Caco-2 (cell line): Measurements from ENCODE around the gene DNAH8. TPM values are rescaled to one million over a fixed set of nuclear protein-coding genes. Genes with fewer than 3 reads are reported as not detected.

Experiments
- BruUV-seq: library from RNA; stranded (reverse); fragments of 400-500 nt; replicated peaks from 2 replicates; lab custom pipeline; 2021; lab: Mats Ljungman, UMichigan
- CTCF ChIA-PET: fragments of 300-600 bp; sonication (Branson Sonifier 250); formaldehyde crosslinking; loops from one replicate; lab custom pipeline; 2022; ENCODE audit warnings: antibody characterized with exemption; lab: Charles Lee
- POLR2A ChIA-PET: fragments of 300-600 bp; sonication (Branson Sonifier 250); formaldehyde crosslinking; loops from one replicate; lab custom pipeline; 2022; ENCODE audit warnings: antibody characterized with exemption; lab: Charles Lee
- DNase-seq, 2 experiments: peaks; one replicate each; pipeline versions ENCODE4 v3.0.0 to v3.0.0-alpha.2; 2020 to 2022
- H3K27me3 ChIP-seq: replicated peaks from 2 replicates; pipeline ENCODE4 v1.6.0; 2011; ENCODE audit warnings: low read length; ENCODE audit not compliant: control insufficient read depth, insufficient read depth
- H3K36me3 ChIP-seq: 2 replicates; pipeline ENCODE4 v1.5.1; 2011; ENCODE audit warnings: low read length; ENCODE audit not compliant: control insufficient read depth, insufficient read depth
- H3K4me1 ChIP-seq: fragments of 250-450 bp; sonication (Bioruptor Pico); 2 replicates; pipeline ENCODE4 v1.5.1; 2020; ENCODE audit warnings: mild to moderate bottlenecking
- H3K4me3 ChIP-seq: 2 replicates; pipeline ENCODE4 v1.5.1; 2011; ENCODE audit warnings: low read depth, mild to moderate bottlenecking, control low read depth, low read length
- H3K9me3 ChIP-seq: fragments of 250-450 bp; sonication (Bioruptor Pico); 2 replicates; pipeline ENCODE4 v1.5.1; 2020; ENCODE audit warnings: mild to moderate bottlenecking, moderate library complexity
- H3K27ac Mint-ChIP-seq: one replicate; pipeline ENCODE4 v1.8.0; 2022; ENCODE audit warnings: mixed read lengths; ENCODE audit not compliant: unreplicated experiment
- H3K27me3 Mint-ChIP-seq: one replicate; pipeline ENCODE4 v1.8.0; 2022; ENCODE audit warnings: mixed read lengths; ENCODE audit not compliant: insufficient read depth, unreplicated experiment
- H3K36me3 Mint-ChIP-seq: one replicate; pipeline ENCODE4 v1.8.0; 2022; ENCODE audit warnings: mild to moderate bottlenecking, mixed read lengths; ENCODE audit not compliant: insufficient read depth, unreplicated experiment
- H3K4me1 Mint-ChIP-seq: one replicate; pipeline ENCODE4 v1.8.0; 2022; ENCODE audit warnings: low read depth, mixed read lengths; ENCODE audit not compliant: unreplicated experiment
- H3K4me3 Mint-ChIP-seq: one replicate; pipeline ENCODE4 v1.8.0; 2022; ENCODE audit warnings: mild to moderate bottlenecking, moderate library complexity, mixed read lengths; ENCODE audit not compliant: unreplicated experiment
- H3K9me3 Mint-ChIP-seq: one replicate; pipeline ENCODE4 v1.8.0; 2022; ENCODE audit warnings: mixed read lengths; ENCODE audit not compliant: unreplicated experiment
- intact Hi-C: fragments of 100-400 bp; cut with micrococcal nuclease; formaldehyde crosslinking; loops from one replicate; pipeline ENCODE4 v1.10.0; 2022; ENCODE audit not compliant: unreplicated experiment
- total RNA-seq: library from RNA; stranded (reverse); gene quantifications from 2 replicates; pipeline ENCODE4 v1.2.3, GENCODE V29; 2022
- TF ChIP-seq, protein P1 (sequence below), 2 experiments: fragments of 200-600 bp in 1 of 2; IDR thresholded peaks; 1 replicate in 1 of 2; 2 replicates in 1 of 2; pipeline versions ENCODE4 v1.5.1 to v1.8.0; 2011 to 2022; ENCODE audit warnings: antibody characterized with exemption in 1 of 2, control low read depth in 1 of 2, inconsistent platforms in 1 of 2, low read depth in 1 of 2, low read length in 1 of 2, mild to moderate bottlenecking in 1 of 2, moderate library complexity in 1 of 2; ENCODE audit not compliant: insufficient read depth in 1 of 2, severe bottlenecking in 1 of 2, unreplicated experiment in 1 of 2

Gene DNAH8
- total RNA-seq, 1 experiment from 2014 or later = not detected

DNA sequence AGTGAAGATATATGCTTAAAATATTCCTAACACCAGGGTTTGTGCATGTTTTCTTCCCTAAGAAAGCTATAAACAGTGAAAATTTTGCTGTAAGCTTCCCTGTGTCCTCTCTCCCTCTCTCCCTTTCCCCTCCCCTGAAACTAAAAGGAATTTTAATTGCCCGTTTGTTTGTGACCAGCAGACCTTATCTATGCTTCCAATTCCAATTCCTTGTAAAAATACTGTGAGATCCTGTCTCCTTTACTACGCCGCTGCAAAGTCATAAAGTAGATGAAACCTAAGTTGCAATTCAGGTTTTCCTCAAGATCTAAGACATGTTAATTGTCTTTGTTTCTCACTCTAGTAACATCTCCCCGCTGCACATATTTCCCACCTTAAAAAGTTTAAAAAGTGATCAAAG lies 82.3 kb downstream of the DNAH8 start:
- ChIA-PET CTCF (no interaction called here), POLR2A (interaction anchor here (0.6 kb wide), 1 partner anchor 94 kb away, joined by 6 read pairs; no protein-coding TSS in a partner anchor)
- intact Hi-C loops = loop anchor here (5.0 kb wide), 2 partner anchors 75 to 95 kb away; partner anchors contain the start of gene GLO1
- H3K4me3 Mint-ChIP-seq = peak overlapping the region; percentile 69
- Histone ChIP-seq H3K4me3 (no peak overlapping the region), H3K9me3 (no peaks in the 10 kb centered on the region), H3K27me3 (no peaks in the 10 kb centered on the region), H3K36me3 (no peaks in the 10 kb centered on the region), H3K4me1 (peaks cover 34% of the 10 kb centered on the region)
- DNase-seq = peak in 1 of 2 experiments; percentile 53
- TF ChIP-seq, protein P1, sequence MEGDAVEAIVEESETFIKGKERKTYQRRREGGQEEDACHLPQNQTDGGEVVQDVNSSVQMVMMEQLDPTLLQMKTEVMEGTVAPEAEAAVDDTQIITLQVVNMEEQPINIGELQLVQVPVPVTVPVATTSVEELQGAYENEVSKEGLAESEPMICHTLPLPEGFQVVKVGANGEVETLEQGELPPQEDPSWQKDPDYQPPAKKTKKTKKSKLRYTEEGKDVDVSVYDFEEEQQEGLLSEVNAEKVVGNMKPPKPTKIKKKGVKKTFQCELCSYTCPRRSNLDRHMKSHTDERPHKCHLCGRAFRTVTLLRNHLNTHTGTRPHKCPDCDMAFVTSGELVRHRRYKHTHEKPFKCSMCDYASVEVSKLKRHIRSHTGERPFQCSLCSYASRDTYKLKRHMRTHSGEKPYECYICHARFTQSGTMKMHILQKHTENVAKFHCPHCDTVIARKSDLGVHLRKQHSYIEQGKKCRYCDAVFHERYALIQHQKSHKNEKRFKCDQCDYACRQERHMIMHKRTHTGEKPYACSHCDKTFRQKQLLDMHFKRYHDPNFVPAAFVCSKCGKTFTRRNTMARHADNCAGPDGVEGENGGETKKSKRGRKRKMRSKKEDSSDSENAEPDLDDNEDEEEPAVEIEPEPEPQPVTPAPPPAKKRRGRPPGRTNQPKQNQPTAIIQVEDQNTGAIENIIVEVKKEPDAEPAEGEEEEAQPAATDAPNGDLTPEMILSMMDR (IDR thresholded peaks at IDR 0.05; ENCODE audit: insufficient read depth in 1 of 2, low read depth in 1 of 2, low read length in 1 of 2, severe bottlenecking in 1 of 2, unreplicated experiment in 1 of 2) = no peak
- H3K27me3 Mint-ChIP-seq = no peaks in the 10 kb centered on the region
- peak overlapping the region; percentile 93 for H3K27ac Mint-ChIP-seq
- BruUV-seq = no TSS peak
- H3K36me3 Mint-ChIP-seq = peaks cover 8% of the 10 kb centered on the region
- H3K4me1 Mint-ChIP-seq = peaks cover 45% of the 10 kb centered on the region
- peaks cover 9% of the 10 kb centered on the region for H3K9me3 Mint-ChIP-seq

DNA sequence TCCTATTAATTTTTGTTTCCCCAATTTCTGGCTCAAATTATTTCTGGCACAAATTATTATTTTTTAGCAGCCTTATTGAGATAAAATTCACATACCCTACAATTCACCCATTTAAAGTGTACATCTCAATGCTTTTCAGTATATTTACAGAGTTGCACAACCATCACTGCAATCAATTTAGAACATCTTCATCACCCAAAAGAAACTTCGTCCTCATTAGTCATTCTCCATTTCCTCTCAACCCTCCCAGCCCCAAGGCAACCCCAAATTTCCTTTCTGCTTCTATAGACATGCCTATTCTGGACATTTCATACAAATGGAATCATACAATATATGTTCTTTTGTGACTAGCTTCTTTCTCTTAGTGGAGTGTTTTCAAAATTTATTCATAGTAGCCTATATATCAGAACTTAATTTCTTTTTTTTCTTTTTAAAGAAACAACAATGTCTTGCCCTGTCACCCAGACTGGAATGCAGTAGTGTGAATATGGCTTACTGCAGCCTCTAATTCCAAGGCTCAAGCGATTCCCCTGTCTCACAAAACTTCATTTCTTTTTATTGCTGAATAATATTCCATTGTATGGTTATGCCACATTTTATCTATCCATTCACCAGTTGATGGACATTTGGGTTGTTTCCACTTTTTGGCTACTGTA lies 84.5 kb downstream of the DNAH8 start:
- peaks cover 51% of the 10 kb centered on the region for H3K4me1 Mint-ChIP-seq
- TF ChIP-seq, protein P1 (IDR thresholded peaks at IDR 0.05; ENCODE audit: insufficient read depth in 1 of 2, low read depth in 1 of 2, low read length in 1 of 2, severe bottlenecking in 1 of 2, unreplicated experiment in 1 of 2) = no peak
- H3K9me3 Mint-ChIP-seq = peaks cover 9% of the 10 kb centered on the region
- no peak overlapping the region for H3K4me3 Mint-ChIP-seq
- Histone ChIP-seq H3K4me3 (no peak overlapping the region), H3K9me3 (no peaks in the 10 kb centered on the region), H3K4me1 (peaks cover 34% of the 10 kb centered on the region), H3K27me3 (no peaks in the 10 kb centered on the region), H3K36me3 (no peaks in the 10 kb centered on the region)
- H3K27ac Mint-ChIP-seq = no peak overlapping the region
- no peak for DNase-seq
- no TSS peak for BruUV-seq
- ChIA-PET POLR2A (no interaction called here), CTCF (no interaction called here)
- H3K36me3 Mint-ChIP-seq = peaks cover 8% of the 10 kb centered on the region
- intact Hi-C loops = loop anchor here (5.0 kb wide), 2 partner anchors 73 to 97 kb away; partner anchors contain the start of gene GLO1
- H3K27me3 Mint-ChIP-seq = no peaks in the 10 kb centered on the region

DNA sequence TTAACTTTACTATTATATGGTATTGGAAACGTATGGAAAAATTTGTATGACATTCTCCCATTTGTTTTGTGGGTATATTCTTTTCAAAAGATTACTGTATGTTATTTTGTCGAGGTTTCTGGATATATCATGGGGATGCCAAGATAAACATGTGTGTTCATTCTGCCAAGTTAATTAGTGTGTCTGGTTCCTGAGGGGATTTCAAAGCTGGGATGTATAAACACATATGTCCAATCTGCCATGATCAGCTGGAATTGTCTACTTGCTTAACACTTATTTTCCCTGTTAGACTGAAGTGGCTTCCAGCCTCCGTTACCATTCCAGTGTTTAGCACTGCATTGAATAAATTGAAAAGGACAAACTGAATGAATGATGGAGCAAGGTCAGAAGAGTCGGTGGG lies 86.2 kb downstream of the DNAH8 start:
- no peaks in the 10 kb centered on the region for H3K27me3 Mint-ChIP-seq
- BruUV-seq = no TSS peak
- H3K4me3 Mint-ChIP-seq = no peak overlapping the region
- Histone ChIP-seq H3K36me3 (no peaks in the 10 kb centered on the region), H3K9me3 (no peaks in the 10 kb centered on the region), H3K4me1 (peaks cover 26% of the 10 kb centered on the region), H3K4me3 (no peak overlapping the region), H3K27me3 (no peaks in the 10 kb centered on the region)
- CTCF ChIA-PET = no interaction called here
- POLR2A ChIA-PET = no interaction called here
- peaks cover 8% of the 10 kb centered on the region for H3K36me3 Mint-ChIP-seq
- TF ChIP-seq, protein P1 (IDR thresholded peaks at IDR 0.05; ENCODE audit: insufficient read depth in 1 of 2, low read depth in 1 of 2, low read length in 1 of 2, severe bottlenecking in 1 of 2, unreplicated experiment in 1 of 2) = no peak
- peaks cover 9% of the 10 kb centered on the region for H3K9me3 Mint-ChIP-seq
- intact Hi-C loops = no loop called here
- peaks cover 43% of the 10 kb centered on the region for H3K4me1 Mint-ChIP-seq
- no peak for DNase-seq
- H3K27ac Mint-ChIP-seq = no peak overlapping the region
